Activated naive CD4-positive, alpha-beta T cell treated with anti-CD3 and anti-CD28 coated beads, Interleukin-2, amount 50 U/mL, for 24 hours (primary cell): ENCODE measurements around the gene TTC23.
"Not testable (repeated sequence)": the region's sequence is repeated elsewhere in the genome, so short reads cannot be mapped to it uniquely, and the experiment has no call there.

Experiments used
- H3K27ac Mint-ChIP-seq: one replicate; pipeline ENCODE4 v1.8.0; 2021; ENCODE audit warnings: mild to moderate bottlenecking, mixed read lengths
- H3K27me3 Mint-ChIP-seq: one replicate; pipeline ENCODE4 v1.8.0; 2021; ENCODE audit warnings: mixed read lengths
- H3K36me3 Mint-ChIP-seq: one replicate; pipeline ENCODE4 v1.8.0; 2021; ENCODE audit warnings: mixed read lengths
- H3K4me1 Mint-ChIP-seq: one replicate; pipeline ENCODE4 v1.8.0; 2021; ENCODE audit warnings: mixed read lengths
- H3K4me3 Mint-ChIP-seq: one replicate; pipeline ENCODE4 v1.8.0; 2021; ENCODE audit warnings: mild to moderate bottlenecking, mixed read lengths
- H3K9me3 Mint-ChIP-seq: one replicate; pipeline ENCODE4 v1.8.0; 2021; ENCODE audit warnings: mixed read lengths

TTC23 gene

DNA sequence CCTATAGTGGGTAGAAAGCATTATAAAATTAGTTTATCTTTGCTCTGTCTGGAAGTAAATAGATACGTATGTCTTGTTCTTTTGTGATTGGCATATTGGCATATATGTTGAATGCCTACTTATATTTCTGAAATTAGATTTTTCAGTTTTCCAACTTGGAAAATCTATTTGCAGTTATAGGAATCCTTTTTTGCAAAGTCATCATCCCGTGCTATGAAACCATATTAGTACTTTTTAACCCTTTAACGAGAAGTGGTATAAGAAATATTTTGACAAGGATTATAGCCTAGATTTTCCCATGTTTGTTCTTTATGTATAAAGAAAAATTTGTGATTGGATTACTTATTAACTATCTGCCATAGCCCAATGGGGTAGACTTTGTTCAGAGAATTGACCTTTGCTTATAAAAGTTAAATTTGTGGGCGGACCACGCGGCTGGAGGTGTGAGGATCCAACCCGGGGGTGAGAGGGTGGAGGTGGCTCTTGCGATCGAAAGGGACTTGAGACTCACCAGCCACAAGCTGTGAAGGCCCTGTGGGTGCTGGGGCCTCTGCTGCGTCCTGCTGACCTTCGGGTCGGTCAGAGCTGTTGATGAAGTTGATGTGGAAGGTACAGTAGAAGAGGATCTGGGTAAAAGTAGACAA lies 7.8 kb upstream of the TTC23 start:
- Mint-ChIP-seq H3K36me3 (peaks cover 17% of the 10 kb centered on the region), H3K27me3 (no peaks in the 10 kb centered on the region), H3K4me1 (peaks cover 20% of the 10 kb centered on the region), H3K27ac (no peak overlapping the region), H3K4me3 (no peak overlapping the region), H3K9me3 (no peaks in the 10 kb centered on the region)

DNA sequence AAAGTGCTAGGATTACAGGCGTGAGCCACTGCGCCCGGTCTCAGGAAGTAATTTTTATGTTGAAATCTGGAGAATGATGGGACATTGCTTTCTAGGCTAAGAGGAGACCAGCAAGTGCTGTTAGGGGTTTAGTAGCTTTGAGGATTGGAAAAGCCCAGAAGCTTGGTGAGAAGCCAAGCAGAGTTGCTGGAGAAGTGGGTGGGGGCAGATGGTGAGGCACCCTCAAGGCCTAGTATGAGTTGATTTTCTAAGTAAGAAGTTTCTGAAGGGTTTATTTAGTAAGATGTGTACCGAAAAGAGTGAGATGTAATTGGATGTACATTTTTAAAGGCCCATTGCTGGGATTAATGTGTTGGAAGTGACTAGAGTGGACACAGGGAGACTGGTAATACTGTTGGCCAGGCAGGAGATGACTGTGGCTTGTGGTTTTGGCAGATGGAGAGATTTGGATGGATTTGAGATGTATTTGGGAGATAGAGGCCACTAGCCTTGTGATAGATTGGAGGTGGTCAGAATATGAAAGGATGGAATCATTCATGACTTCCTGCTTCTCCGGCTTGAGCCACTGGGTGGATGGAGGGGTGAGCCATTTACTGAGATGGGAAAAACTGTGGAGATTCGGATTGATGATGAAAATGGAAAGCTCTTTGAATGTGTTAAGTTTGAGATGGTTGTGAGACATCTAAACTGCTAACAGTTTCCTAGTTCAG lies 4.2 kb upstream of the TTC23 start:
- Mint-ChIP-seq H3K36me3 (peaks cover 11% of the 10 kb centered on the region), H3K9me3 (peaks cover 5% of the 10 kb centered on the region), H3K4me3 (peak overlapping the region; percentile 53), H3K4me1 (peaks cover 26% of the 10 kb centered on the region), H3K27ac (peak overlapping the region; percentile 95), H3K27me3 (no peaks in the 10 kb centered on the region)

DNA sequence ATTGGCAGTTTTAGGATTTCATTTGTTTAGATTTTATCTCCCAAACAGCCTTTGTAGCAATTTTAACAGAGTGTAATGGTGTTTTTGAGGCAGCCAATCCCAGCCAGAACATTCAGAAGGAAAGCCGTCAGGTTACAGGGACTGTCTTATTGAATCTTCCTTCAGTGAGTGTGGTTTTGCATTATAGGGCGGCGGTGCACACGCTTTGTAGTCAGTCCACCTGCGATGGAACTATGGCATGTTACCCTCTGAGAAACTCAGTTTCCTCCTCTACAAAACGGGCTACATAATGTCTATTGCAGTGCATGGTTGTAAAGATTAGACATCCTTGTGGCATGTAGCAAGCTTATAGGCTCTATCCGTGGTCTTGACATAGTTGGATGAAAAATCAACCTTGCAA lies 2.9 kb upstream of the TTC23 start:
- Mint-ChIP-seq H3K4me1 (peaks cover 26% of the 10 kb centered on the region), H3K9me3 (peaks cover 5% of the 10 kb centered on the region), H3K27me3 (no peaks in the 10 kb centered on the region), H3K4me3 (peak overlapping the region; percentile 93), H3K36me3 (peaks cover 5% of the 10 kb centered on the region), H3K27ac (no peak overlapping the region)

DNA sequence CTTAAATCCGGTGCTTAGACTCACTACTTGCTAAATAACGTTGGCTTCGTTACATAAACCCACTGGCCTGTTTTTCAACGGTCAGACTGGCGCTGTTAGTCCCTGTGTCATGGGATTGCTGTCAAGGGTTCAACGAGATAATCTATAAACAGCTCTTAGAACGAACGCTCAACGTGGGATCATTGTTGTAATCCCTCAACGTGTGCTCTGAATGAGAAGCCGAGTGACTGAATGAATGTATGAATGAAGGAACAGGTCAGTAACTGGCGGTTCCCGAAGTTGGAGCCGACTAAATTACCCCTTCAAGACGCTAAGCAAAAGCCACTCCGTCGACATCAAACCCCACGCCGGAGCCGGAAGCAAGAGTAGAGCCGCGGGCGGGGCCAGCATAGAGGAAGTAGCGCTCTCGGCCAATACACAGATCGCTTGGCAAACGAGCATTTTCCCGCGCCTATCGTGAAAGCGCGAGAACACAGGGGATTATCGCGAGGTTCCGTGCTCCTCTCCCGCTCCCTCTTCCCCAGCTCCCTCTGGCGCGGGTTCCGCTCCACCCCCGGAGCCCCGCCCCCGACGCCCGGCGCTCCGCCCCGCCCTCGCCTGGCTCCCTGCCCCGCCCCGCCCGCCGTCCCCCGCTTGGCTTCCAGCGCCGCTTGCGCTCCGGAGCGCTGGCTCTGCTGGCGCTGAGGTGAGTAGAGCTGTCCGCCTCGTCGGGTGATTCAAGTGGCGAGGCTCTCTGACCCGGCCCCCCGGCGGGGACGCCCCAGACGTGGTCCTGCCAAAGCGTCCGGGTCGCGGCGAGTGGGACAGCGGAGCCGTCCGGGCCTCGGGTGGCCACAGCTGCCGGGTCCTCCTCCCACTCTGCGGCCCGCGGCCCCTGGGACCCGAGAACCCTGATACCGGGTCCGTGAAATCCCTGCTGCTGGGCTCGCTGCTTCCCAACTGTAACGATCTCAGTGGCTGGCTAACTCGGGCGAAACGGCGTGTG lies 1.8 kb upstream of the TTC23 start, which contains the start of gene LRRC28:
Gene LRRC28, plus strand, starts transcription at position 625 of the 985 bp plus-strand sequence. CDS start 4,477 bp downstream, outside the sequence.
- H3K36me3 Mint-ChIP-seq: no peaks in the 10 kb centered on the region
- H3K27me3 Mint-ChIP-seq: no peaks in the 10 kb centered on the region
- H3K4me1 Mint-ChIP-seq: peaks cover 26% of the 10 kb centered on the region
- H3K4me3 Mint-ChIP-seq: peak within 1 kb of the TSS; percentile 93
- H3K9me3 Mint-ChIP-seq: peaks cover 5% of the 10 kb centered on the region
- peak within 1 kb of the TSS; percentile 94 for H3K27ac Mint-ChIP-seq

DNA sequence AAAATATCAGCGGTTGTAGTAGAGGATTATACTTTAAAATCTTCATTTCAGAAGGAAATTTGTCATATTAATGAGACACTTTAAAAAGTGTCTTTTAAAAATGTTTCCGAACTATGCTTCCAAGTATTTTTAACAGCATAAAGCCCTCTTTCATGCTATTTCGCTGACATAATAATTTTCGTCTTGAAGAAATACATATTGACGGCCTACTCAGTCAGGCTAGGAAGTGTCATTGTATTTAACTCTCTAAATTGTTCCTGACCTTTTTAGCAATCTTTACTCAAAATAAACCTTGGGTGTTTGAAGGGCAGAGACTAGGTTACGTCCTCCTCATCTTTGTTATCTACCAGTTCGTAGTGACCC lies 1.1 kb upstream of the TTC23 start:
- peaks cover 26% of the 10 kb centered on the region for H3K4me1 Mint-ChIP-seq
- H3K36me3 Mint-ChIP-seq: no peaks in the 10 kb centered on the region
- H3K27ac Mint-ChIP-seq: peak overlapping the region; percentile 94
- H3K27me3 Mint-ChIP-seq: no peaks in the 10 kb centered on the region
- H3K9me3 Mint-ChIP-seq: peaks cover 5% of the 10 kb centered on the region
- peak overlapping the region; percentile 93 for H3K4me3 Mint-ChIP-seq

DNA sequence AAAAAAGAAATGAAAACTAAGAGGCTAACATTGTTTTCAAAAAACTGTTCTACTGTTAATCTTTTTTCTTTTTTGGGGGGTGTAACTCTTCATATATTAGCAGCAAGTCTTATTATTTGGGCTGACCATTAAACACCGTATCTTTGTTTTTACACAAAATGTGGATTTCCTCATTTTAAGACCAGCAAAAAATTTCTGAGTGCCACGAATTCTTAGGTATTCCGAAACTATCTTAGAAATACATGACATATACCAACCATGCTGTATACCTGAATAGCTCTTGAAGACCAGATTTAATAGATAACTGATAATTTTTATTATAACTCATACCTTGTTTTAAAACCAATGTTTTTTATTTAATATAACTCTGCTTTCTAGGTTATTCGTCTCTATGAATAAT lies 620 bp upstream of the TTC23 start:
- Mint-ChIP-seq H3K9me3 (peaks cover 5% of the 10 kb centered on the region), H3K27ac (no peak overlapping the region), H3K36me3 (no peaks in the 10 kb centered on the region), H3K4me3 (no peak overlapping the region), H3K4me1 (peaks cover 26% of the 10 kb centered on the region), H3K27me3 (no peaks in the 10 kb centered on the region)

DNA sequence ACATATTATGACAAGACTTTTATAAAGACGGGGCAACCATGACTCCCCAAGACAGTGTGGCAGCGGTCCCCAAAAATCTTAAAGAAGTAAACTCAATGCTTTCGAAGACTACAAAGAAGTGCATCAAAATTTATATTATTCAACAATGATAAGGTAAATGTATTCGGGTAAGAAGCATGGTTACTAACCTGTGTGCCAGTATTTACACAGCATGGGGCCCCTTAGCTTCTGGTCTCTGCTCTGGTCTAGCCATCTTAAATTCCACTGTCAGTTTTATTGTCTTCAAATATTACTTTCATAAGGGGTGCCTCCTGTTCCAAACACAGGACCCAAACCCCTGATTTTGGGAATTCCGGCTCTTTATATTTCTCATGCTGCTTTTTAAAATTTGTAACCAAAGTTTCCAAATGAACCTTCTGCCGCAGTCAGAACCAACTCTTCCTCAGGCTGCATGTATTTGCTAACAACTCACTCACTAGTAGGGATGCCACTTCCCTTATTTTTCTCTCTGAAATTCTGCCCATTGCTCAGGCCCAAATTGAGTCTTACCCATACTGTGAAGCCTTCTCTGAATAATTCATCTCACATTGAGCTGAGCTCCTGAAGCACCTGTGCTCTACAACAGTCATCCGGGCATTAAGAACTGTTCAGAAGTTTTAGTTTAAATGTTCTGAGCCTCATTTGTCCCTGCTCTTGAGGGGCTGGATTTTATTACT lies 1.2 kb downstream of the TTC23 start:
- H3K27me3 Mint-ChIP-seq: no peaks in the 10 kb centered on the region
- H3K27ac Mint-ChIP-seq: no peak overlapping the region
- no peaks in the 10 kb centered on the region for H3K36me3 Mint-ChIP-seq
- H3K9me3 Mint-ChIP-seq: peaks cover 5% of the 10 kb centered on the region
- no peak overlapping the region for H3K4me3 Mint-ChIP-seq
- H3K4me1 Mint-ChIP-seq: peaks cover 15% of the 10 kb centered on the region

DNA sequence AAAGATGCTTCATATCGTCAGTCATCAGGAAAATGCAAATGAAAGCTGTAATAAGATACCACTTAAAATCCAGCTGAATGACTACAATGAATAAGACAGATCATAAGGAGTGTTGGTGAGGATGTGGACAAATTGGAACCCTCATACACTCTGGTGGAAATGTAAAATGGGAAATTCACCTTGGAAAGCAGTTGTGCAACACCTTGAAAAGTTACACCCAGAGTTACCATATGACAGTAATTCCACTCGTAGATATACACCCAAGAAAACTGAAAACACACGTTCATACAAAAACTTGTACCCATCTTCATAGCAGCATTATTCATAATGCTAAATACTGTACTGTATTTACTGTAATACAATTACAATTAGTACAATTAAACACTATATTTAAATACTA lies 2.3 kb downstream of the TTC23 start:
- no peak overlapping the region for H3K4me3 Mint-ChIP-seq
- no peaks in the 10 kb centered on the region for H3K36me3 Mint-ChIP-seq
- H3K27me3 Mint-ChIP-seq: no peaks in the 10 kb centered on the region
- H3K9me3 Mint-ChIP-seq: peaks cover 5% of the 10 kb centered on the region
- peaks cover 4% of the 10 kb centered on the region for H3K4me1 Mint-ChIP-seq
- H3K27ac Mint-ChIP-seq: no peak overlapping the region

DNA sequence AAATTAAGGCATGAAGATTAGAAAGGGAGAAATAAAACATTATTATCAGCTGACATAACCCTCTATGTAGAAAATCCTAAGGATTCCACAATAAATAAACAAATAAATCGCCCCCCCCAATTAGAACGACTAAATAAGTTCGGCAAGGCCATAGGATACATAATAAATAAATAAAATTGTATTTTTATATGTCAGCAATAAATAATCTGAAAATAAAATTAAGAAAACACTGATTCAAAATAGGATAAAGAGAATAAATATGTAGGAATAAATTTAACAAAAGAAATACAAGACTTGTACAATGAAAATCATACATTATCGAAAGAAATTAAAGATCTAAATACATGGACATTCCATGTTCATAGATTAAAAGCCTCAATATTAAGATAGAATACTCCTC lies 5.1 kb downstream of the TTC23 start:
- H3K4me3 Mint-ChIP-seq: no peak overlapping the region
- H3K9me3 Mint-ChIP-seq: no peaks in the 10 kb centered on the region
- H3K4me1 Mint-ChIP-seq: no peaks in the 10 kb centered on the region
- no peak overlapping the region for H3K27ac Mint-ChIP-seq
- peaks cover 3% of the 10 kb centered on the region for H3K27me3 Mint-ChIP-seq
- H3K36me3 Mint-ChIP-seq: no peaks in the 10 kb centered on the region

DNA sequence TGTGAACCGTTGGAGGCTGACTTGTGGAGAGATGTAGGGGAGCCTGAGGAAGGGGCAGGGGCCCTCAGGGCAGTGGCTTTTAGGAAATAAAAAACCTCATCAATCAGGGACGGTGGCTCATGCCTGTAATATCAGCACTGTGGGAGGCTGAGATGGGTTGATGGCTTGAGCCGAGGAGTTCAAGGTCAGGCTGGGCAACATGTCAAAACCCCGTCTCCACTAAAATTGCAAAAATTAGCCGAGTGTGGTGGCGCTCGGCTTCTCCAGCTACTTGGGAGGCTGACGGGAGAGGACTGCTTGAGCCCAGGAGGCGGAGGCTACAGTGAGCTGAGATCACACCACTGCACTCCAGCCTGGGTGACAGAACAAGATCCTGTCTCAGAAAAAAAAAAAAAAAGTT lies 7.6 kb downstream of the TTC23 start:
- H3K4me3 Mint-ChIP-seq: no peak overlapping the region
- H3K27me3 Mint-ChIP-seq: peaks cover 3% of the 10 kb centered on the region
- no peaks in the 10 kb centered on the region for H3K36me3 Mint-ChIP-seq
- H3K4me1 Mint-ChIP-seq: no peaks in the 10 kb centered on the region
- H3K9me3 Mint-ChIP-seq: no peaks in the 10 kb centered on the region
- H3K27ac Mint-ChIP-seq: no peak overlapping the region

DNA sequence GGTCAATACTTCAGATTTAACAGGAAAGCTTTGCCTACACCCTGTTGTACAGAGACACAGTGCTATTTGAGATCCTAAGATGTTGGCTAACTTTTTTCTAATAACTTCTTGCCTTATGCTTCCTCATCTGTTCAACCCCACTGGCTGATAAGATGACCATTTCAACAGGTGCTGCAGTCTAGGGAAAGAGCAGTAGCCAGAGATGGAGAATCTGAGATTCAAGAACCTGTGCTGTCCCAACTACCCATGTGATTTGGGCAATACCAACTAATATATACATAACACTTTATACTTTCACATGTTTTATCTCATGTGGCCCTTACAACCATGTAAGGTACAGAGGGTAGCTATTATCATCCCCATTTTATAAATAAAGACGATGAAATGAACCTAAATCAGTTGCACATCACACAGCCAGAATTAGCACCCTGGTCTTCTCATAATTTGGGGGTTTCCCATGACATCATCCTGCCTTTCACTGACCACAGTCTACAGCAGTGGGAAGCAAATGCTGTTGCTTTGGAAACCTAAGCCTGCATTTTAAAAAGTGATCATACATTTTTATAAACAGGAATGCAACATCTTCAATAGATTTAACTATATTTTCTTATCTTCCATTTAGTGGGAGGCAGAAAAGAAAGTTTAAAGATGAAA lies 9.7 kb downstream of the TTC23 start:
- H3K36me3 Mint-ChIP-seq: no peaks in the 10 kb centered on the region
- H3K4me1 Mint-ChIP-seq: no peaks in the 10 kb centered on the region
- H3K27me3 Mint-ChIP-seq: peaks cover 3% of the 10 kb centered on the region
- H3K27ac Mint-ChIP-seq: no peak overlapping the region
- no peaks in the 10 kb centered on the region for H3K9me3 Mint-ChIP-seq
- H3K4me3 Mint-ChIP-seq: no peak overlapping the region

DNA sequence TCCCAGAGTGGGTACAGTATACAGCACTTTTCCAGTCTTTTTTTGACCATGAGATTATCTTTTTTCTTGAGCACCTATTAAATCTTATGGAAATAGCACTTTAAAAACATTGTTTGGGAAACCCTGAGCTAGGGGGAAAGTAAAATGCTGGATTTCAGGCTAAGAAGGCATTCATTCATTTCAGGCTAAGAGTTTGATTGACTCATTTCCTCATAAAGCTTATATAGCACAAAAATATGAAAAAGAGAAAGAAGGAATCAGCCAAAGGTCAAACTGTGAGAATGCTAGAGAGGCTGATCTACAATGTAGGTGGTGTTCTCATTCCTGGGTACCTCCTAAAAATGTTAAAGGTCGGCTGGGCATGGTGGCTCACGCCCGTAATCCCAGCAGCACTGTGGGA lies 10.5 kb downstream of the TTC23 start:
- Mint-ChIP-seq H3K4me3 (no peak overlapping the region), H3K4me1 (no peaks in the 10 kb centered on the region), H3K27ac (no peak overlapping the region)

DNA sequence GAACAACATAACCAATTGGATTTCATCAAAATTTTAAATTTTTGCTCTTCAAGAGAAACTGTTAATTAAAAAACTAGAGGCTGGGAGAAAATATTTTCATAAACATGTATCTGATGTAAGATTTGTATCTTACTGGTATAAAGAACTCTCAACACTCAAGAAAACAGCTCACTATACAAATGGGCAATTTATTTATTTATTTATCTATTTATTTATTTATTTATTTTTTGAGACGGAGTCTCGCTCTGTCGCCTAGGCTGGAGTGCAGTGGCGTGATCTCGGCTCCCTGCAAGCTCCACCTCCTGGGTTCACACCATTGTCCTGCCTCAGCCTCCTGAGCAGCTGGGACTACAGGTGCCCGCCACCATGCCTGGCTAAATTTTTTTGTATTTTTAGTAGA lies 15.2 kb downstream of the TTC23 start:
- not testable (repeated sequence) for H3K27ac Mint-ChIP-seq

More for the DNA sequence above, 10.5 kb downstream of the TTC23 start:
- Mint-ChIP-seq H3K27me3 (peaks cover 3% of the 10 kb centered on the region), H3K9me3 (no peaks in the 10 kb centered on the region), H3K36me3 (no peaks in the 10 kb centered on the region)

DNA sequence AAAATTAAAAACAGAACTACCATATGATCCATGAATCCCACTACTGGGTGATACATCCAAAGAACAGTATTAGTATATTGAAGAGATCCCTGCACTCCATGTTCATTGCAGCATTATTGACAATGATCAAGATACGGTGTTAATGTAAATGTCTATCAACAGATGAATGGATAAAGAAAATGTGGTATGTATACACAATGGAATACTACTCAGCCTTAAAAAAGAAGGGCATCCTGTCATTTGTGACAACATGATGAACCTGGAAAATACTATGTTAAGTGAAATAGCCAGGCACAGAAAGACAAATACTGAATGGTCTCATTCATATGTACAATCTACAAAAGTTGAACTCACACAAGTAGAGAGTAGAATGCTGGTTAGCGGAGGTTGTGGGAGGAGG lies 16.6 kb downstream of the TTC23 start:
- Mint-ChIP-seq H3K9me3 (no peaks in the 10 kb centered on the region), H3K36me3 (no peaks in the 10 kb centered on the region), H3K4me1 (no peaks in the 10 kb centered on the region), H3K4me3 (no peak overlapping the region), H3K27me3 (peaks cover 1% of the 10 kb centered on the region), H3K27ac (no peak overlapping the region)

More for the DNA sequence above, 15.2 kb downstream of the TTC23 start:
- H3K4me1 Mint-ChIP-seq, H3K36me3 Mint-ChIP-seq, H3K9me3 Mint-ChIP-seq, H3K27me3 Mint-ChIP-seq, H3K4me3 Mint-ChIP-seq: not testable (repeated sequence)

DNA sequence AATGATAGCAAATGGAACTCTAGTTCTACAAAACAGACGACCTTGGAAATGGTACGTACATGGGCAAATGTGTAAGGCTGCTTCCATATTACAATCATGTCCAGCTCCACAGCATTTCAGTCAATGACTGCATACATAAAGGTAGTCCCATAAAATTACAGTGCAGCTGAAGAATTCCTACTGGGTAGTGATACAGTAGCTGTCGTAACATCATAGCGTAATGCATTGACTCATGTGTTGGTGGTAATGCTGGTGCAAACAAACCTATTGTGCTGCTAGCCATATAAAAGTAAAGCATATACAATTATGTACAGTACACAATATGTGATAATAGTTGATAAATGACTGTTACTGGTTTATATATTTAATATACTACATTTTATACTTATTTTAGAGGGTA lies 18.5 kb downstream of the TTC23 start:
- no peaks in the 10 kb centered on the region for H3K9me3 Mint-ChIP-seq
- no peaks in the 10 kb centered on the region for H3K36me3 Mint-ChIP-seq
- no peaks in the 10 kb centered on the region for H3K4me1 Mint-ChIP-seq
- no peak overlapping the region for H3K27ac Mint-ChIP-seq
- no peak overlapping the region for H3K4me3 Mint-ChIP-seq
- peaks cover 1% of the 10 kb centered on the region for H3K27me3 Mint-ChIP-seq
